Ishikawa (cell line): ENCODE results near the gene DNAH7.
A peak's percentile ranks its signal among the peaks of the same experiment; 100 is the strongest.

ENCODE experiments used
- CEBPB ChIP-seq: IDR thresholded peaks from 2 replicates; pipeline ENCODE4 v1.6.1; 2012
- CREB1 ChIP-seq: IDR thresholded peaks from 2 replicates; pipeline ENCODE4 v1.6.1; 2012; ENCODE audit warnings: low read depth
- EGR1 ChIP-seq: IDR thresholded peaks from 2 replicates; pipeline ENCODE4 v1.6.1; 2012
- EP300 ChIP-seq: IDR thresholded peaks from 2 replicates; pipeline ENCODE4 v1.6.1; 2012; ENCODE audit warnings: borderline replicate concordance
- FOXM1 ChIP-seq: IDR thresholded peaks from 2 replicates; pipeline ENCODE4 v1.6.1; 2012; ENCODE audit warnings: low read depth, borderline replicate concordance
- NFIC ChIP-seq: IDR thresholded peaks from 2 replicates; pipeline ENCODE4 v1.6.1; 2012
- RAD21 ChIP-seq: IDR thresholded peaks from 2 replicates; pipeline ENCODE4 v1.6.1; 2012; ENCODE audit warnings: low read depth
- TAF1 ChIP-seq: IDR thresholded peaks from 2 replicates; pipeline ENCODE4 v1.6.1; 2012; ENCODE audit warnings: low read depth, mild to moderate bottlenecking
- TCF12 ChIP-seq: IDR thresholded peaks from 2 replicates; pipeline ENCODE4 v1.6.1; 2012; ENCODE audit warnings: low read depth
- TEAD4 ChIP-seq: IDR thresholded peaks from 2 replicates; pipeline ENCODE4 v1.6.1; 2012
- YY1 ChIP-seq: IDR thresholded peaks from 2 replicates; pipeline ENCODE4 v1.6.1; 2012; ENCODE audit warnings: low read depth
- ZBTB7A ChIP-seq: IDR thresholded peaks from 2 replicates; pipeline ENCODE4 v1.6.1; 2012; ENCODE audit warnings: low read depth
- TF ChIP-seq, protein P1 (sequence below): IDR thresholded peaks from 2 replicates; pipeline ENCODE4 v1.6.1; 2012; ENCODE audit warnings: low read depth, mild to moderate bottlenecking
- TF ChIP-seq, protein P2 (sequence below): IDR thresholded peaks from 2 replicates; pipeline ENCODE4 v1.6.1; 2012
- TF ChIP-seq, protein P3 (sequence below): IDR thresholded peaks from 2 replicates; pipeline ENCODE4 v1.6.1; 2012

Gene DNAH7

DNA sequence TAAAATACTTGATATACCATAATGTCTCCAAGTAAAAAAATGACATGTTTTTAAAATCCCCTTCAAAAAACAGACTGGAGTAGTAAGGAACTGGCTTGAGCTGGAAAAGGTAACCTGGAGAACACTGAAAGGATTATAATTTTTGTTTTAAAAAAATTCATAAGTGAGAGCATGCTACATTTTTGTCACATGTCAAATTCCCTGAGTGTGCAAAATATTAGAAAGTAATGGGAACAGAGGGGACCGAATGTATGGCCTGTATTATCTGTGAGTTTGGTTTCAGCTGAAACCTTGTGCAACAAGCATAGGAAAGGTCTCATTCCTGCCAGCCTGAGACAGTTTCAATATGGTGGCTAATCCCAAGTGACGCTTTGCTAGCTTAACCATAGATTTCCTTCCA is 209.1 kb downstream of the DNAH7 start:
- TF ChIP-seq TCF12, result no peak
- no peak for TF ChIP-seq RAD21
- no peak for TF ChIP-seq YY1
- no peak for TF ChIP-seq TAF1
- no peak for TF ChIP-seq CEBPB
- no peak for TF ChIP-seq TEAD4
- TF ChIP-seq, protein P1, sequence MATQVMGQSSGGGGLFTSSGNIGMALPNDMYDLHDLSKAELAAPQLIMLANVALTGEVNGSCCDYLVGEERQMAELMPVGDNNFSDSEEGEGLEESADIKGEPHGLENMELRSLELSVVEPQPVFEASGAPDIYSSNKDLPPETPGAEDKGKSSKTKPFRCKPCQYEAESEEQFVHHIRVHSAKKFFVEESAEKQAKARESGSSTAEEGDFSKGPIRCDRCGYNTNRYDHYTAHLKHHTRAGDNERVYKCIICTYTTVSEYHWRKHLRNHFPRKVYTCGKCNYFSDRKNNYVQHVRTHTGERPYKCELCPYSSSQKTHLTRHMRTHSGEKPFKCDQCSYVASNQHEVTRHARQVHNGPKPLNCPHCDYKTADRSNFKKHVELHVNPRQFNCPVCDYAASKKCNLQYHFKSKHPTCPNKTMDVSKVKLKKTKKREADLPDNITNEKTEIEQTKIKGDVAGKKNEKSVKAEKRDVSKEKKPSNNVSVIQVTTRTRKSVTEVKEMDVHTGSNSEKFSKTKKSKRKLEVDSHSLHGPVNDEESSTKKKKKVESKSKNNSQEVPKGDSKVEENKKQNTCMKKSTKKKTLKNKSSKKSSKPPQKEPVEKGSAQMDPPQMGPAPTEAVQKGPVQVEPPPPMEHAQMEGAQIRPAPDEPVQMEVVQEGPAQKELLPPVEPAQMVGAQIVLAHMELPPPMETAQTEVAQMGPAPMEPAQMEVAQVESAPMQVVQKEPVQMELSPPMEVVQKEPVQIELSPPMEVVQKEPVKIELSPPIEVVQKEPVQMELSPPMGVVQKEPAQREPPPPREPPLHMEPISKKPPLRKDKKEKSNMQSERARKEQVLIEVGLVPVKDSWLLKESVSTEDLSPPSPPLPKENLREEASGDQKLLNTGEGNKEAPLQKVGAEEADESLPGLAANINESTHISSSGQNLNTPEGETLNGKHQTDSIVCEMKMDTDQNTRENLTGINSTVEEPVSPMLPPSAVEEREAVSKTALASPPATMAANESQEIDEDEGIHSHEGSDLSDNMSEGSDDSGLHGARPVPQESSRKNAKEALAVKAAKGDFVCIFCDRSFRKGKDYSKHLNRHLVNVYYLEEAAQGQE, result no peak

GRCh38 chr2:195857132-195857531 is 211.5 kb downstream of the DNAH7 start:
- TF ChIP-seq EP300 (no peak), TAF1 (no peak)

GRCh38 chr2:195850764-195851163 is 217.9 kb downstream of the DNAH7 start:
- TF ChIP-seq CEBPB (no peak), TEAD4 (no peak), RAD21 (no peak), CREB1 (no peak), TCF12 (no peak)

GRCh38 chr2:195848119-195848899 is 220.3 kb downstream of the DNAH7 start:
- TF ChIP-seq NFIC (peak; percentile 74), RAD21 (no peak)

- TF ChIP-seq RAD21, result no peak
- TF ChIP-seq, protein P2, sequence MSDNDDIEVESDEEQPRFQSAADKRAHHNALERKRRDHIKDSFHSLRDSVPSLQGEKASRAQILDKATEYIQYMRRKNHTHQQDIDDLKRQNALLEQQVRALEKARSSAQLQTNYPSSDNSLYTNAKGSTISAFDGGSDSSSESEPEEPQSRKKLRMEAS, result no peak
- no peak for TF ChIP-seq EP300
- TF ChIP-seq TCF12, result no peak
- no peak for TF ChIP-seq FOXM1
- TF ChIP-seq EGR1, result no peak
- no peak for TF ChIP-seq TEAD4
- TF ChIP-seq, protein P1, result no peak
- TF ChIP-seq CREB1, result no peak
- no peak for TF ChIP-seq CEBPB
- TF ChIP-seq ZBTB7A, result no peak
- no peak for TF ChIP-seq NFIC
- TF ChIP-seq, protein P3, sequence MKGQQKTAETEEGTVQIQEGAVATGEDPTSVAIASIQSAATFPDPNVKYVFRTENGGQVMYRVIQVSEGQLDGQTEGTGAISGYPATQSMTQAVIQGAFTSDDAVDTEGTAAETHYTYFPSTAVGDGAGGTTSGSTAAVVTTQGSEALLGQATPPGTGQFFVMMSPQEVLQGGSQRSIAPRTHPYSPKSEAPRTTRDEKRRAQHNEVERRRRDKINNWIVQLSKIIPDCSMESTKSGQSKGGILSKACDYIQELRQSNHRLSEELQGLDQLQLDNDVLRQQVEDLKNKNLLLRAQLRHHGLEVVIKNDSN, result no peak
- no peak for TF ChIP-seq YY1
- no peak for TF ChIP-seq TAF1
Measured at GRCh38 chr2:195842932-195843331, 225.7 kb downstream of the DNAH7 start.

- TF ChIP-seq, protein P2, result no peak
- TF ChIP-seq, protein P3, result no peak
- TF ChIP-seq, protein P1, result no peak
- no peak for TF ChIP-seq ZBTB7A
- no peak for TF ChIP-seq TEAD4
- TF ChIP-seq FOXM1, result no peak
Measured at GRCh38 chr2:195838002-195838401, 230.6 kb downstream of the DNAH7 start.
